ENCODE measurements around the gene SLC28A3.

Gene SLC28A3

GRCh38 chr9:84229191-84229590 lies 111.4 kb downstream of the SLC28A3 start:
- Histone ChIP-seq H3K27ac (ENCODE audit: low read length) (no peak overlapping the region), H3K9ac (ENCODE audit: low read depth, low read length) (no peak overlapping the region), H3K27me3 (ENCODE audit: insufficient read depth, low read length) (no peaks in the 10 kb centered on the region), H3K4me1 (ENCODE audit: insufficient read depth, low read length) (peaks cover 5% of the 10 kb centered on the region; the same call in 1 of the 2 replicates), H3K9me3 (ENCODE audit: insufficient read depth, low read depth, low read length) (no peaks in the 10 kb centered on the region), H3K4me3 (ENCODE audit: low read length) (no peak overlapping the region), H3K36me3 (ENCODE audit: insufficient read depth, low read depth, low read length) (no peaks in the 10 kb centered on the region)

- Histone ChIP-seq H3K36me3 (ENCODE audit: insufficient read depth, low read depth, low read length) (no peaks in the 10 kb centered on the region), H3K9me3 (ENCODE audit: insufficient read depth, low read depth, low read length) (no peaks in the 10 kb centered on the region), H3K27ac (ENCODE audit: low read length) (no peak overlapping the region), H3K27me3 (ENCODE audit: insufficient read depth, low read length) (no peaks in the 10 kb centered on the region), H3K9ac (ENCODE audit: low read depth, low read length) (no peak overlapping the region), H3K4me1 (ENCODE audit: insufficient read depth, low read length) (peaks cover 5% of the 10 kb centered on the region; the same call in 1 of the 2 replicates), H3K4me3 (ENCODE audit: low read length) (no peak overlapping the region)
Measured at GRCh38 chr9:84228130-84228720, 112.3 kb downstream of the SLC28A3 start.

- Histone ChIP-seq H3K9me3 (ENCODE audit: insufficient read depth, low read depth, low read length) (no peaks in the 10 kb centered on the region; the same call in 1 of the 2 replicates), H3K4me3 (ENCODE audit: low read length) (no peak overlapping the region), H3K9ac (ENCODE audit: low read depth, low read length) (no peak overlapping the region), H3K4me1 (ENCODE audit: insufficient read depth, low read length) (peaks cover 5% of the 10 kb centered on the region; the same call in 1 of the 2 replicates), H3K36me3 (ENCODE audit: insufficient read depth, low read depth, low read length) (no peaks in the 10 kb centered on the region), H3K27ac (ENCODE audit: low read length) (no peak overlapping the region), H3K27me3 (ENCODE audit: insufficient read depth, low read length) (no peaks in the 10 kb centered on the region)
Measured at GRCh38 chr9:84226126-84226525, 114.4 kb downstream of the SLC28A3 start.

Measured in iPS-20b (cell line).